ENCODE results near the gene STK38L. TPM values are rescaled to one million over a fixed set of nuclear protein-coding genes. Genes with fewer than 3 reads are reported as not detected.

The STK38L gene
- polyA plus RNA-seq: 10 to 100 TPM in 2 of 3 donors, 1 to 10 TPM in 1; 4.5 to 20.4 (median 19.3) TPM

DNA sequence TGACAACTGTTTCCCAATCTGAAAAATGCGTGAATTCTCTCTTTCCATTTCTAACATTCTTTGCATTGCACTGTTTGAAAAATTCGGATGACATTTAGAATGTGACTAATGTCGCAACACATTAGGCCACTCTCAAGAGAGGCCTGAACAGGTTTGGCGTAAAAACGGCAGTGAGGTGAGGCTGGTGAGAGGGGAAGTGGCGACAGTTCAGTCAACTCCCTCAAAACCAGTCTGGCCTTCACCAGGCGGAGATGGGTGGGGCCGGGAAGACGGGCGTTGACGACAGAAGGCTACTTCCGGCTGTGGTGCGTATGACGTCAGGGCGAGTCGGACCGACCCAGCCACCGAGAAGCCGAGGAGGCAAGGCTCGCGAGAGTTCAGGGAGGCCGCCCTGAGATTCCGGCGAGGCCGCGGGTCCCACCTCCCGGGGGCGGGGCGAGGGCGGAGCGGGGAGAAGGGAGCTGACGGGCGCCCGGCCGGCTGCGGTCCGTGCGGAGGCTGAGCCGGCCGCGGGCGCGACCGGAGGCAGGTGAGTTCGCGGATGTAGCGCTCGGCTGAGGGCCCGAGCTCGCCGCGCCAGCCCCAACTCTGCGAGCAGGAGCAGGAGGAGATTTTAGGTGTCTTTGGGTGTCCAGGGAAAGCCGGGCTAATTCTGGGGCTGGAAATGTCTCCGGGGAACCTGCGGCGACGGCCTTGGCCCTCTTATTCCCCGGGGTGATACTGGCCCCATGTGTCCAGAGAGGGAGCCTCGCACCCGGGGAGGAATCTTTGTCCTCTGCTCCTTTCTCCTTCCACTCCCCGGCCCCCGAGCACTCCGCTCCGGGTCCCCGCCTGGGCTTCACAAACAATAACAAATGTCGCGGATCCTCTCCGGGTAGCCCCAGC is at the start of gene STK38L:
STK38L (plus strand) TSS at position 483 of the 885 bp plus-strand sequence. CDS start 53,435 bp downstream, outside the sequence.
- H3K27ac ChIP-seq (ENCODE audit: low read depth, low read length): peak within 1 kb of the TSS; percentile 68
- 4 to 5% (median 5%) methylated on average over 62 to 69 of the region's 69 CpGs for WGBS, 3 donors

DNA sequence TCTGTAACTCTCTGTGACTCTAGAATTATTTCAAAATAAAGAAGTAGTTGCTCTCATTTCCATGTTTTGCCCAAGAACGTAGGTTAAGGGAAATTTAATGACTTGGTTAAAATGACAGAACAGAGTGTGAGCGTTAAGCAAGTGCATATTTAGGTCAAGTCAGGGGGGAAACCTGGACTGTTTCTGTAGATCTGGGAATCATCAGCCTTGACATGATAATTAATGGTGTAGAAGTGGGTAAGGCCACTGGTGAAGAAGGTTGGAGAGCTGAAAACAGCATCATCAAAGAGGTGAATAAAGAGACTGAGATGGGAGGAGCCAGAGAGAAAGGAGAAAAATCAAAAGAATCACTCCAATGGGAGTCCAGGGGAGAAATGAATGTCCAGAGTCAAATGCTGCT is 49.4 kb upstream of the STK38L start:
- no peak overlapping the region for H3K27ac ChIP-seq (ENCODE audit: low read depth, low read length)
- WGBS, 3 donors: 80 to 84% (median 82%) methylated on average over 2 of the region's 2 CpGs

DNA sequence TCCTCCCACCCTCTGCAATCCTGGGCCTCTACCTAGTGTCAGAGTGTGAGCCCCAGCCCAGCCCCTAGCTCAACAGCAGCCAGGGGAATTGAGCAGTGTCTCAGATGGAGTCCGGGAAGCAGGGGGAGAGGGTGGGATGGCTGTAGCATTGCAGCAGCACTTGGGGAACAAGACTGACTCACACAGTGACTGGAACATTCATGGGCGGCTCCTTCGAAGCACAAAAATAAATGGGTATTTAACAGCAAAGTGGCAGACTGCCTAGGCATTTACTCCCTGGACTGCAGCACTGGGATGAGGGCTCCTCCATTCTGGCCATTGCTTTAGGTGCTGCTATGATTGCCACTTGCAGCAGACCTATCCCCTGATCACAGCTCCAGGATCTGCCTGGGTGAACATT is 46.0 kb upstream of the STK38L start:
- H3K27ac ChIP-seq (ENCODE audit: low read depth, low read length): no peak overlapping the region
- WGBS, 3 donors: 75 to 78% (median 78%) methylated on average over 3 of the region's 3 CpGs

DNA sequence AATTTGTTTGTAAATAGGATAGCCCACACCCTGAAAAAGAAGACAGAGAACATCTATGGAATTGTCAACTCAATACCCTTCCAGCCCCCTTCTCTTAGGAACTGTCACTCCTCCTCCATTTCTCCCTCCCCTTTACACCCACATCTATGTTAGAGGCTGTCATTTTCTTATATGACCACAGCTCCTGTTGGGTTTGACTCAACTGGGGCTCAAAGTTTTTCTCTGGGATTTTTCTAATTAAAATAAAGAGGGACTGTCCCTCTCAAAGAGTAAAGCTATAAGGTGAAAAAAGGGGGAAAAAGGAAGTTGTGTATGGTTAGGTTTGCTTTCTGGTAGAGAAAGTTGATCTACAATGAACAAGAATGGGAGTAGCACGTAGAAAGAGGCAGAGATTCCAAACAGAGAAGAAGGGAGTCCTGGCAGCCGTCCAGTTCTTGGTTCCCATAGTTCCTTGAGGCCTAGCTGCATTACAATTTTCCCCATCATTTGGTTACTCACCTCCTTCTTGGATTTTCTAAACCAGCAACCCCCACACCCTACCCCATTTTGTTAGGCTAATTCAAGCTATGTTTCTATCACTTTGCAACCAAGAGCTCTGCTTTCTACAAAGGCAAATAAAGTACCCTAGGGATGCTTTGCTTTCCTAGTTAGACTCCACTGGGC is 44.3 kb upstream of the STK38L start:
- no peak overlapping the region for H3K27ac ChIP-seq (ENCODE audit: low read depth, low read length)
- 66 to 82% (median 68%) methylated on average over 2 of the region's 2 CpGs for WGBS, 3 donors

DNA sequence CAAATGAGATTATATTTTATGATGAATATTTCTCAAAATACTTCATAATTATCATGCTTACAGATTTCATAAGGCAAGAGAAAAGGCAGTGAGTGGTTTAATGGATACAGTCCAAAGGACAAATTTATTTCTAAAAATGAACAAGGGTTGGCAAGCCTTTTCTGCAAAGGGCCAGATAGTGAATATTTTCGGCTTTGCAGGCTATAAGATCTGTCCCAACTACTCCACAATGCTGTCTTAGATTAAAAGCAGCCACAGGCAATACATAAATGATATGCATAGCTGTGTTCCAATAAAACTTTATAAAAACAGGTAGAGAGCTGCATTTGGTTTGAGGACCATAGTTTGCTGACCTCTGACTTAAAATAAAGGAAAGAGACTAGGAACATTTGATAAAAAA is 42.9 kb upstream of the STK38L start:
- WGBS, 3 donors: 49 to 72% (median 56%) methylated on average over 1 of the region's 1 CpG
- no peak overlapping the region for H3K27ac ChIP-seq (ENCODE audit: low read depth, low read length)

DNA sequence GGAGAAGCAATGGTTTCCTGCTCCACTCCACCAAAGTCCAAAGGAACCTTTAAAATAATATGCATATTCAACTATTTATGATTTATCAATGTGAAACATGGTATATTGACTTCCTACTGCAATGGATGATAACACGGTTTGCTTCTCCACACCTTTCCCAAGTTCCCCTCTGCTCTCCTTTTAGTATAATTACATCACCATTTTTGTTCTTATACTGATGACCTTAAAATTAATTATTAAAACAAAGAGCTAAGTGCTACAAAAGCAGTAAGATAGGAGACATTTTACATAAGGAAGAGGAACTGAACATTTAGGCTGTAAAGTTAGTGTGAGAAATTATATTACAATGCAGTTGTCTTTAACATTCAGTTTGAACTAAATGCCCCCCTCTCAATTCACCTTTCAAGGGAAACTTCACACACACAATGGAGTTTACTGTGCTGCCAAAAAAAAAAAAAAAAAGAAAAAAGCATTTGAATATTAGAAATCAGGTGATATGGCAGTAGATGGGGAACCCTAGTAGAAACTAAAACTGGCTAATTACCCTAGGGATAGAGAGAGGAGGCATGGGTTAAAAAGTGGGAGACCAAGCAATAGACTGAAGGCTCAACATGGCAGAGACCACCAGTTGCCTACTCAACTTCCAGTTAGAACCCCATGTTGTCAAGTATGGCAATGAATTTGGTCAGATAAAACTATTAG is 37.1 kb upstream of the STK38L start:
- WGBS, 3 donors: 59 to 81% (median 78%) methylated on average over 1 of the region's 1 CpG
- H3K27ac ChIP-seq (ENCODE audit: low read depth, low read length): no peak overlapping the region

DNA sequence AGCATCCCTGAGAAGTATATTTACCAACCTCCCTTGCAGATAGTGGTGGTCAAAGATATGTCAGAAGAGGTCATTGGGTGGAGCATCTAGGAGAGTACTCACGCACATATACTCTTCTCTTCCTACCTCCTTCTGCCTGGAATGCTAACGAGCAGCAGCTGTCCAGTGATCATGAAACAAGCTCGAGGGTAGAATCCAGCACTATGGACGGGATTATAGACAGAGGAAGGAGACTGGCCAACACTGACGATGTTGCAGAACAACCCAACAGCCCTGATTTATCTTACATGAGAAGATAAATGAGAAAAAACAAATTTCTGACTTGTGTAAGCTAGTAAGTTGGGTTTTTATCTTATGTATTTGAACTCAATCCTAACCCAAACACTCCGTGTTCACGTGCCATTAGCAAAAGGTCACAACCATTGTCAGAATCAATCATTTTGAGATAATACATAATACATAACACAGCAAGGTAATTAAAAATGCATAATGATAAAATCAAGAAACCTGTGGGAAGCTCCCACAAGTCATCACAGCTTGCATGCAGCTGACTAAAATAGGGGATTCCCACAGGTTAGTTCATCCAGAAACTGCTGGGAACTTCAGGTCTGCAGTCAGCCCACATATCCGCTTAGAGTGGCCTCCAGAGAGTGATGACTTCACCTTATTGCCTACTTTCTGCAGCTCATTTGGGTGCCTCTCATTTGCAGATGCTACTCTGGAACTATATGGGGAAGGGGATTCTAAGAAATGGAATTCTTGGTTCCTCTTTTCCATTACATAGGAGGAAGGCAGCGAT is 36.3 kb upstream of the STK38L start:
- 33 to 70% (median 68%) methylated on average over 9 of the region's 9 CpGs for WGBS, 3 donors
- no peak overlapping the region for H3K27ac ChIP-seq (ENCODE audit: low read depth, low read length)

DNA sequence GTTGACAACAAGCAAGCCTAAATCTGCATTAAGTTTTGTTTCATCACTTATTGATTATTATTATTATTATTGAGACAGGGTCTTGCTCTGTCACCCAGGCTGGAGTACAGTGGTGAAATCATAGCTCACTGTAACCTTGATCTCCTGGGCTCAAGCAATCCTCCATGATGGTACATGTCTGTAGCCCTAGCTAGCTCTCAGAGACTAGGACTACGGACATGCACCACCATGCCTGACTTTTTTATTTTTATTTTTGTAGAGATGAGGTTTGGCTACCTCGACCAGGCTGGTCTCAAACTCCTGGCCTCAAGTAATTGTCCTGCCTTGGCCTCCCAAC is 35.7 kb upstream of the STK38L start:
- H3K27ac ChIP-seq (ENCODE audit: low read depth, low read length): no peak overlapping the region
- 85 to 93% (median 87%) methylated on average over 2 of the region's 2 CpGs for WGBS, 3 donors

DNA sequence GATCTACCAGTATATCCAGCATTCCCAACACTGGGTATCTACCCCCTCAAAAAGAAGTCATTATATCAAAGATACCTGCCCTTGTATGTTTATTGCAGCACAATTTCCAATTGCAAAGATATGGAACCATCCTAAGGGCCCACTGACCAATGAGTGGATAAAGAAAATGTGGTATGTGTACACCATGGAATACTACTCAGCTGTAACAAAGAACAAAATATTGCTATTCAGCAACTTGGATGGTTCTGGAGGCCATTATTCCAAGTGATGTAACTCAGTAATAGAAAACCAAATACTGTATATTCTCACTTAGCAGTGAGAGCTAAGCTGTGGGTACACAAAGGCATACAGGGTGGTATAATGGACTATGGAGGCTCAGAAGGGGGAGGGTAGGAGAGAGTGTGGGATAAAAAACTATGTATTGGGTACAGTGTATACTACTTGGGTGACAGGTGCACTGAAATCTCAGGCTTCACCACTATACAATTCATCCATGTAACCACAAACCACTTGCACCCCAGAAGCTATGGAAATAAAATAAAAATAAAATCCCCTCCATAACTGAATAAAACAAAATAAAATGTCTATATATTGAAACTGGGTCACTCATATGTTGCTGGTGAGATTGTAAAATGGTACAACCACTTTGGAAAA is 34.7 kb upstream of the STK38L start:
- no peak overlapping the region for H3K27ac ChIP-seq (ENCODE audit: low read depth, low read length)

DNA sequence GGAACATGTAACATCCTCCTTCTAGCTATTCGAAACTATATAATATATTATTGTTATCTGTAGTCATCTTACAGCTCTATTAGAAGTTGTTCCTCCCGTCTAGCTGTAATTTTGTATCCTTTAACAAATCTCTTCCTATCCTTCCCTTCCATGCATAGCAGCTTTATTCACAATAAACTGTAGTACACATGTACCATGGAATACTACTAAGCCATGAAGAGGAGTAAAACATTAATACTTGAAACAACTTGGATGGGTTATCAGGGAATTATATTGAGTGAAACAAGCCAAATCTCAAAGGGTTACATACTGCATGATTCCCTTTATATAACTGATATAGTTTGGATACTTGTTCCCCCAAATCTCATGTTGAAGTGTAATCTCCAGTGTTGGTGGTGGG is 33.9 kb upstream of the STK38L start:
- WGBS, 3 donors: 93 to 96% (median 94%) methylated on average over 2 of the region's 2 CpGs
- H3K27ac ChIP-seq (ENCODE audit: low read depth, low read length): no peak overlapping the region

DNA sequence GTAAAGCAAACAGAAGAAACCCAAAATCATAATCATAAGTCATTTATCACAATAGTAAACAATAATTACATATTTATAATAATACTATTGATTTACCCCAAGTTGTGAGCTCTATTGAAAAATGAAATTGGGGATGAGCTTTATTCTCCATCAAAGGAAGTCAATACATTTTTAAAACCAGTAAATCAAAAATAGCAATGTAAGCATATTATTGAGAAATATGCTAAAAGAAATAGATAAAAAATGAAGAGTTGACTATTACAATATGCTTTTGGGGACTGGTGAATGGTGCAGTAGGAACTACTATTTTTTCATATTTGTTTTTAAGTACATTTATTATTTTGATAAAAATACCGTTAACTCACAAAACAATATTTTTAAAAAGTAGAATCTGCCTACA is 31.2 kb upstream of the STK38L start:
- WGBS, 3 donors: 96 to 98% (median 97%) methylated on average over 1 of the region's 1 CpG
- no peak overlapping the region for H3K27ac ChIP-seq (ENCODE audit: low read depth, low read length)

DNA sequence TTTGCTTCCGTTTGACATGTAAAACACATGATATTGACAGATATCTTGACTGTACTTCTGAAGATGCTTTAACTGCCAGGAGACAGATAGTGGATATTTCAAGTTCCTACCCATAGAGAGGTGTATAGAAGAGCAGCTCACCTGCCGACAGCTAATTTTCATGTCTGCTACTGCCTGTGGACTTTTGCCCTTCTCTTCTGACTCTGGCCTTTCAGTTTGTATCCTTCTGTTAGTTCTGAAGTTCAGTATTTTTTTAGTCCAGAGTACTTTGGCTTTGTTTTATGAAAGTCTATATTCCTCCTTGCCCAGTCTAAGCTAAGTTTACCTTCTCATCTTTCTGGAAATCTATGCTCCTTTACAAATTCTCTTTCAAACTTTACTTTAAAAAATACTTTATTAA is 30.8 kb upstream of the STK38L start:
- WGBS, 3 donors: 89 to 97% (median 91%) methylated on average over 2 of the region's 2 CpGs

DNA sequence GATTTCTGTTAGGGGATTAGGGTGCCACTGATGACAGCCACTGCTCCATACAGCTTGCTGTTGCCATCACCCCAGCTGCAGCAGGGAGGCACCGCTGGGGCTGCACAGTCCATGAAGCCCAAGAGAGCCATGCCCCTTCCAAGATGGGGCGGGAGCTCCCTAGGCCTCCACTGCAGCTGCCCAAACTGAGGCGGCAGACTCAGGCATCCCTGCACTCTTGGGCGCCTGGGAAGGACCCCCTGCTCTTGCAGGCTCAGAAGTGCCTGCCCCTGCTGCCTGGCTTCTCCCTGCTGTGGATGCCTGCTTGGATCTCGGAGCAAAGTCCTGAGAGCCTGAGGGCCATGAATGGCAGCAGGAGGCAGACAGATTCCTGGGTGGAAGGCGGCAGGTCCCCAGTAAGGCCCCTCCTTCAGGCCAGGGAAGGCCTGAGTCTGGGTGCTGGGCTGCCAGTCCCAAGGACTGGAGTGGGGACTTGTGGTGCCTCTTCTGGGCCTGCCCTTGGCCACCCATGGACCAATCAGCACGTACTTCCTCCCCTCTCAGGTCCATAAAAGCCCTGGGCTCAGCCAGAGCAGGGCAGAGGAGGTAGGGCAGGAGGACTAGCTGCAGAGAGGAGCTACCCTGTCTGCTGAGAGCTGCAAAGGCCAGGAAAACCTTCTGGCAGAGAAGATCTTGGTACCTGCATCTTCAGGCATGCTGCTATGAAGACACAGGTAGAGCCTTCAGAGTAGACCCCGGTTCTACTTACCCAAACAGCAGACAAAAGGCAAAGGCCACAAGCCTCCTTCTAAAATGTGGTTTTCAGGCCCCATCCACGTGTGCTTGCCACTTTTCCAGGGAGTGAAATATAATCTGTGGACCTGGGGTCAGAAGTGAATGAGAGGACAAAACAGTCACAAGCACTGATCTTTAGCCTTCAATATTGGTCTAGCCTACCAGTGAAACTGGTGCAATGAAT is 30.0 kb upstream of the STK38L start:
- WGBS, 3 donors: 94 to 97% (median 94%) methylated on average over 9 of the region's 9 CpGs
- H3K27ac ChIP-seq (ENCODE audit: low read depth, low read length): no peak overlapping the region

More for the DNA sequence above, 30.8 kb upstream of the STK38L start:
- no peak overlapping the region for H3K27ac ChIP-seq (ENCODE audit: low read depth, low read length)

DNA sequence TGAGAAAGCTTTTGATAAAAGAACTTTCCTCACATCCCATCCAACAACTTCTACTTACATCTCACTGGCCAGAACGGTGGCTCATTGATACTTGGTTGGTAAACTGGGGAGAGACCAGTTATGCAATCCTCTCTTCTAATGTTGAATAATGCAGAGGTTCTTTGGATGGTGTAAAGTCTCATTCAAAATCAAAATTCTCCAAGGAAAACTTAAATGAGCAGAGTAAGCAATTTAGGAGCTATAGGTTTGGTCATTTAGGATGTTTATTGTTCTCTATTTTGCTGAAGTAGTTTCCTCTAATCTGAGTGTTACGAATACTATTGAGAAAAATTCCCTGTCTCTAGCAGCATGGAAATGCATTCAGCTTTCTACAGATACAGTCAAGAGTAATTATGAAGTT is 26.5 kb upstream of the STK38L start:
- no peak overlapping the region for H3K27ac ChIP-seq (ENCODE audit: low read depth, low read length)
- 89 to 93% (median 91%) methylated on average over 2 of the region's 2 CpGs for WGBS, 3 donors

DNA sequence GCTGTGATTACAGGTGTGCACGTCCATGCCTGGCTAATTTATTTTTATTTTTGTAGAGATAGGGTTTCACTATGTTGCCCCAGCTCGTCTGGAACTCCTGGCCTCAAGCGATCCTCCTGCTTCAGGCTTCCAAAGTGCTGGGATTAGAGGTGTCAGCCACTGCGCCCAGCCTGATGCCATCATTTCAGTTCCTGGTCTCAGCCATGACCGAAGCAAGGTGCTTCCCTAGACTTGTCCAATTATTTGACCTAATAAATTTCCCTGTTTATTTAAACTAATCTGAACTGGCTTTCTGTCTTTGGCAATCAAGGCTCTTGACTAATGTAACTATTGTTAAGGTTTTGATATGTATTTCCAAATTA is 24.4 kb upstream of the STK38L start:
- WGBS, 3 donors: 81 to 88% (median 88%) methylated on average over 5 of the region's 5 CpGs
- no peak overlapping the region for H3K27ac ChIP-seq (ENCODE audit: low read depth, low read length)

DNA sequence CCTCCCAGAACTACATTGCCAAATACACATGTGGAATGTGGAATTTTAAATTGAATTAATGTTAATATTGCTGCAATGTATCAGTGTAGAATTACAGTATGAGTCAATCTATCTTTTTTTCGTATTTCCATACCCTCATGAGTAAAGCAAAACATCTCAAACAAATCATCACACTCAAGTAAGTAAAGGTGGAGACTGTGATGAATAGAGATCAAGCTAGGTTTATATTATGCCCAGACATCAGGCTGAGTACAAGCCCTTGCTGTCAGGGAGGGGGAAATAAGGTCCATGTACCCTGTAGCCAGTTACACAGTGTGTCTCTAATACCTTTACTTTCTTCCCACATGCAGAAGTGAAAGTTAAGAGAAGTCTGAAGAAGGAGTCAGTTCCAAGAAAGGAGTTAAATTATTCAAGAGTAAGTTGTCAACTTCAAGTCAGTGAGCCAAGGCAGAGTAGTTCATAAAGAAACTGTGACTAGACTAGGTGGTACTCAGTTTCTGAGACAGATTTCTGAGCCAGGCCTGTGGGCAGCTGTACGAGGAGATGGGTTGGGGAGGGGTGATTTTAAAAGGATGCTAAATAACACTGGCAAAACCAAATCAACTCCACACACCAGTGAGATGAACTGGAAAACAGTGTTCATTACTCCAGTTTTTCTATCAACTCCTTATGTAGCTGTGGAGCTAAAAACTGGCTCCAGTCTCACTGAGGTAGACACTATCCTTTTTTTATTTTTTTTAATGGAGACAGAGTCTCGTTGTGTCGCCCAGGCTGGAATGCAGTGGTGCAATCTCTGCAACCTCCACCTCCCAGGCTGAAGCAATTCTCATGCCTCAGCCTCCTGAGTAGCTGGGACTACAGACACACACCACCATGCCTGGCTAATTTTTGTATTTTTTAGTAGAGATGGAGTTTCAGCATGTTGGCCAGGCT is 23.8 kb upstream of the STK38L start:
- no peak overlapping the region for H3K27ac ChIP-seq (ENCODE audit: low read depth, low read length)
- WGBS, 3 donors: 71 to 74% (median 72%) methylated on average over 4 of the region's 4 CpGs

Measured in adipose tissue (tissue), 3 donors.